HG03097 (cell line): ENCODE data around the gene CDC20.
"Not testable (repeated sequence)": the region's sequence is repeated elsewhere in the genome, so short reads cannot be mapped to it uniquely, and the experiment has no call there.

Experiments used
- ATAC-seq: cut with Tn5 transposase; IDR thresholded peaks from one replicate; pipeline ENCODE4 v1.9.1; 2021; ENCODE audit not compliant: unreplicated experiment, low FRiP score

The CDC20 gene

GRCh38 chr1:43377831-43378230 is 19.1 kb downstream of the CDC20 start:
- no peak for ATAC-seq

GRCh38 chr1:43379476-43379875 is 20.7 kb downstream of the CDC20 start:
- ATAC-seq: no peak

GRCh38 chr1:43381612-43382011 is 22.8 kb downstream of the CDC20 start:
- ATAC-seq: no peak

GRCh38 chr1:43382027-43382779 is 23.4 kb downstream of the CDC20 start:
- no peak for ATAC-seq

GRCh38 chr1:43383449-43383848 is 24.7 kb downstream of the CDC20 start:
- ATAC-seq: no peak

GRCh38 chr1:43386676-43387075 is 27.9 kb downstream of the CDC20 start:
- no peak for ATAC-seq

GRCh38 chr1:43387976-43388599 is 29.3 kb downstream of the CDC20 start:
- no peak for ATAC-seq

- no peak for ATAC-seq
These were observed 29.8 kb downstream of the CDC20 start for GRCh38 chr1:43388613-43389012.

GRCh38 chr1:43389326-43390313 is 30.8 kb downstream of the CDC20 start, which contains the start of the genes MED8 and SZT2:
MED8 (minus strand) TSS chr1:43389800; CDS start chr1:43389764, 36 bp downstream.
SZT2 (plus strand) TSS chr1:43389899; CDS start chr1:43389969, 70 bp downstream.
- ATAC-seq: peak; percentile 77

- no peak for ATAC-seq
These were observed 33.9 kb downstream of the CDC20 start for GRCh38 chr1:43392702-43393101.

GRCh38 chr1:43395523-43395922 is 36.7 kb downstream of the CDC20 start:
- ATAC-seq: no peak

- no peak for ATAC-seq
These were observed 37.3 kb downstream of the CDC20 start for GRCh38 chr1:43396059-43396458.

- ATAC-seq: no peak
These were observed 39.4 kb downstream of the CDC20 start for GRCh38 chr1:43398227-43398626.

GRCh38 chr1:43400441-43400840 is 41.7 kb downstream of the CDC20 start:
- not testable (repeated sequence) for ATAC-seq

GRCh38 chr1:43402089-43402865 is 43.5 kb downstream of the CDC20 start:
- ATAC-seq: no peak

GRCh38 chr1:43404353-43404752 is 45.6 kb downstream of the CDC20 start:
- no peak for ATAC-seq

- ATAC-seq: no peak
These were observed 46.6 kb downstream of the CDC20 start for GRCh38 chr1:43405219-43405875.

- no peak for ATAC-seq
These were observed 47.1 kb downstream of the CDC20 start for GRCh38 chr1:43405876-43406234.

- no peak for ATAC-seq
These were observed 51.8 kb downstream of the CDC20 start for GRCh38 chr1:43410571-43410970.
